Endometrial microvascular endothelial cells (primary cell): ENCODE data around the gene ERGIC1. TPM values are rescaled to one million over a fixed set of nuclear protein-coding genes. Genes with fewer than 3 reads are reported as not detected.

Experiments used
- total RNA-seq: library from RNA; depleted of rRNA; stranded (reverse); fragments of >200 nt; gene quantifications from one replicate; pipeline ENCODE4 v1.2.3, GENCODE V29; 2015; ENCODE audit errors: inconsistent ontology term

The ERGIC1 gene
- total RNA-seq, 1 donor from 2014 or later: 129 TPM

Other genes with a start within 250 kb of the ERGIC1 start
- 5.3 TPM for gene NEURL1B, start 193.0 kb upstream of the ERGIC1 start, total RNA-seq
- 143 TPM for gene DUSP1, start 63.1 kb upstream of the ERGIC1 start, total RNA-seq
- 59.2 TPM for gene RPL26L1, start 125.2 kb downstream of the ERGIC1 start, total RNA-seq
- 214 TPM for gene ATP6V0E1, start 149.5 kb downstream of the ERGIC1 start, total RNA-seq
- 5.2 TPM for gene CREBRF, start 222.1 kb downstream of the ERGIC1 start, total RNA-seq